DMS 273 (cell line): ENCODE results near the gene CARD18.

ENCODE experiments used
- DNase-seq: peaks from one replicate; lab custom pipeline; 2025; ENCODE audit not compliant: unreplicated experiment; lab: John Stamatoyannopoulos, UW

The CARD18 gene, protein sequence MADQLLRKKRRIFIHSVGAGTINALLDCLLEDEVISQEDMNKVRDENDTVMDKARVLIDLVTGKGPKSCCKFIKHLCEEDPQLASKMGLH

DNA sequence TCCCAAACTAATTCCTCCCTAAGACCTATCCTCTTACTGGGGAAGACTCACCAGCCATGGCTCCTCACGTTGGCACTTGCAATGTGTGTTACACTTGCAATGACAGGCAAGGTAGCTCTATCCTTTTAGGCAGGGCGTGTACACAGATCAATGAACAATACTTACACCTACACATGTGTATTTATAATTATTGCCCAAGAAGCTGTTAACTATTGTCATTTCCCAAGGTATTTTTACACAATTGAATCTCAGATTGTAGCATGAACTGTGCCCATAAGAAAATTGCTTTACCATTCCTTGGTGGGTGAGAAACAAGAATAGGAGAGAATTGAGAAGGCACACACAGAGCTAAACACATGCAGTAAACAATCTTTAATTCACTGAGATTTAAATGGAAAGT lies at the start of gene CARD18:
CARD18 (minus strand) TSS at position 101 of the 400 bp plus-strand sequence; CDS start at position 58, 43 bp downstream.
- no peak for DNase-seq

DNA sequence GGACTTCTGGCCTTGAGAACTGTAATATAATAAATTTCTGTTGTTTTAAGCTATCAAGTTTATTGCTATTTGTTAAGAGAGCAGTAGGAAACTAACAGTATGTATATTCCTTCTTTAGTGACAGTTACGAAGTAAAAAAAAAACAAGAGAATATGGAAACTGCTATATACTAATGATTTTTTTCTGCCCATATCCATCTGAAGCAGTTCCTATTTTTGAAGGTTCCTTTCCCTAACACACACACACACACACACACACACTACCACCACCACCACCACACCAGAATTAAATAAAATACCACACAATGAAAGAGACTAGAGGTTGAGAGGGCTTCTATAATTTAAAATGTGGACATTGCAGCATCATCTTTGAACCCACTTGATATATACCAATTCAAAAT lies 44.4 kb upstream of the CARD18 start:
- DNase-seq, result no peak

DNA sequence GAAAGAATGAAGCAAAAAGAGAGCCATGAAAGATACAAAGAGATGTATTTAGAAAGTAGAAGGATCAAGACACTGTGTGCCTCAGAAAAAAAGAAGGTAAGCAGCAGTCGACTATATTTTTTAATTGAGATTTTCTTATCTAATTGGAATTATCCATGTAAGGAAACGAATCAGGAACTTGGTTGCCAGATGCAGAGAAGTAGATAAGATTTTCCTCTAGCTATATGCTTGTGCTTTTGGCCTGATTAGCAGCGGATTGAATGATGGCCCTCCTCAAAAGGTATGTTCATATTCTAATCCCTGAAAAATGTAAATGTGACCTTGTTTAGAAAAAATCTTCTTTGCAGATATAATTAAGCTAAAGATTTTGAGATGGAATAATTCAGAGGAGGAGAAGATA lies 43.9 kb upstream of the CARD18 start:
- DNase-seq, result no peak

DNA sequence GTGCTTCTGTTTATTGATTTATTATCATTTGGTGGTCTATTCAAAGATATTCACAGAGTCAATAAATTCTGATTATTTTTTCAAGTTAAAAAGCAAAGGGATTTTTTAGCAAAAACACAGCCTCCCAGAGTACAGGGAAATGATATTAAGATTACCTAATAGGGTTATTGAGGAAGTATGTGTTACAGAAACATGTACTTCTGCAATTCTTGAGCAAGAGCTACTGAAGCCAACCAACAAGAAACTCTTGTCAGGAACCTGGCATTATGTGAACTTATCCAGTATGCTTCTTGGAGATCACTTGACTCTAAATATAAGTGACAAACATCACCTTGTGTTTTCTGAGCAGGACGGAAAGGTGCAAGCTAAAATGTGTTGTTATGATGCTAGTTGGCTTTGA lies 42.0 kb upstream of the CARD18 start:
- DNase-seq, result no peak

DNA sequence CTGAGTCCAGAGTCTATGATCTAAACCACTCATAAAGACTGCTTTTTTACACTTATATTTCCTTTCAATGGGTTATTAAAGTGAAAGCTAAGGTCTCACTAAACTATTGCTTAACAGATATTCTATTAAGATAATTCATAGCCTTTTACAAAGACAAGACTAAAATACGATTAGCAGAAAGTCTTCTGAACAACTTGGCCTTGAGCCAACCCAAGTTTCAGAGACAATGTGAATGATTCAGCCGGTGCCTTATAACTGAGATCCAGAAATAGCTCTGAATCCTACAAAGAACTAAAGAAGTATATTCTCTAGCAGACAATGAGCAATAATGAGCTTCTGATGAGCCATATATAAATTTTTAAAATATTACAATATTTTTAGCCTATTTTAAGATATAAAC lies 41.5 kb upstream of the CARD18 start:
- DNase-seq, result no peak

DNA sequence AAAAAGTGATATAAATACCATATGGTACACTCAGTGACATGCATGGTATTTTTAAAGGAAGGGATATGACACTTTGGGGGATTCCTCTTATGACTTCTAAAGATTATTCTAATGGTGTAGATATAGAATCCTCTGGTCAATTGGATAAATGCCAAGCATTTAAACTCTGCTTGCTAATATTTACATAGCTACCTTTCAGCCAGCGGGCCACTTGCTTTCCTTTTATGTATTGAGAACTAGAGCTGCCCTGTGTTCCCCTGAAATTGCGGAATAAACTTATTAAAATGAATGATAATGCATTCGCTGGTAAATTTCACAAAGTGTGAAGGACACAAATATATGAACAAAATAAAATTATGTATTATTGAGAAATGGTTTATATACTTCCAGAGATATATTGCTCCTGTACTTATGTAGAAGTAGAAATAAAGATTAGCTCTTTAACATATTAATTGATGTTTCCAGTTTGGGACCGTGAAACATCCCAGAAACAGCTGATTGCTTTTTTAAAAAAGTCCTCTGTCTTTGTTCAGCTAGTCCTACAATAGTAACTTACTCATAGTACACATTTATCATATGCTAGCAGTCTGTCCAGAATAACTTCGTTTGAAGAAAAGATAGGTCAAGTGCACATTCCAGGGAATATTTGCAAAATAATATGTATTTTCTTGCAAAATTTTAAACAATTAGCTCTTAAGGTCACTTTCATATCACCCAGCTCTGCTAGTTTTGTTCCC lies 40.1 kb upstream of the CARD18 start:
- DNase-seq, result no peak

DNA sequence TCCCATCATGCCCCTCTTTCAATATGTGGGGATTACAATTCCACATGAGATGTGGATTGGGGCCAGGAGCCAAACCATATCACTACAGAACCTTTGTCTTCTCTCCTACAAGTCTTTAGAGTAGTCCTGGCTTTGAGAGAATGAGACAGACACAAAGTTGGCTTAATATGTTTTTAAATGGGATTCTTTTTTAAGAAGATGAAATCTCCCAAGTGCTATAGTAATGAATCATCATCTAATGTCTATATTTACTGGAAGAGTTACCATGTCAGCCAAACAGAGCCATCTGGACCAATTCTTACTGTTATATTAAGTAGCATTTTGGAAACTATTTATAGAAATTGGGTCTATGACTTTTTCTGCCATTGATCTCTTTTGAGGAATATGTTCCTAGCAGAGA lies 38.1 kb upstream of the CARD18 start:
- no peak for DNase-seq

DNA sequence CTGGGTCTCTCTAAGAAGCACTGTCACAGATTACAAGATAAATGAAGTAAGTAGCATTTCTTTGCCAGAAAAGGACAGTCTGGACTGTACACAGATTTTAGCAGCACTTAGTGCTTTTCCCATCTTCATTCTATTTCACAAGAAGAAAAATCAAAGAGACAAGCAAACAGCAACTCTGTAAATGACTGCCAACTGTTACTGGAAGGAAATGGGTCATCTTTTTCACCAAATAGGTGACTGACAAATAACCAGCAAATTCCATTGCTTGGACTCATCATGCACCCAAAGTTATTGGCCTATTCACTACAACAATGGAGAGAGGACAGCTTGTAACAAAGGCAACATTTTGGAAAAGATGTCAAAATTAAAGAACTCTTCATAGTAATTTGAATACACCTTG lies 28.9 kb upstream of the CARD18 start:
- no peak for DNase-seq

DNA sequence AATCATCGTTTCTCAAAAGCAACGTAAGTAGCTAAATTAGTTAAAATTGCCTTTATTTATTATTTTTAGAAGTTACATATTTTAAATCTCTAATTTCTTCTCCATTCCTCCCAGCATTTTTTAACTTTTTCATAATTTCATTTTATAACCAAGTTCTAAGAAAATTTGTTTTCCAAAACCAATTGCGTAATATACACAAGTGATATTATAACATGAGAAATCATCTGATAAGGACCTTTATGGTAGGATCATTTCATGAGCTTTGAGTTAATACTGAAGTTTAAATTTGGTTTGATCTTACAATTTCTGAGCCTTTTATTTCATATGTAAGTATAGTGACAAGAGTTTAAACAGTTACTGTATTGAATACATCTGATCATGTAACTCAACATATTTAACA lies 27.7 kb upstream of the CARD18 start:
- DNase-seq, result no peak

DNA sequence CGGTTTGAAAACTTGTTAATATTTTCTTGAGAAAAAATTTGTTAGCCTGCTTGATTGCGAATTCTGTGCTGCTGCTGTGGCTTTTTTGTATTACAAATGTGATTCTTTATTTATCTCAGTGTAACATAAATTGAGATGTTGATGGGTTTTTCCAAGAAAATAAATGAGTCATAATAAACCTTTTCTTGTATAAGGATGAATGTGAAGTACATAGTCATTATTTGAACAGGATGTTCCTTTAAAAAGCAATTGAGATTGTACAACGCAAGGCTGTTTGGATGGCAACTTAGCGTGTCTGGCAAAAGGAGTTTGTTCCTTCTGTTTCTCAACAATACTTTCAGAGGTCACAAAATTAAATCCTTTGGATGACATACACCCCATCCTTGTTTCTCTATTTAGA lies 24.6 kb upstream of the CARD18 start:
- DNase-seq, result no peak

DNA sequence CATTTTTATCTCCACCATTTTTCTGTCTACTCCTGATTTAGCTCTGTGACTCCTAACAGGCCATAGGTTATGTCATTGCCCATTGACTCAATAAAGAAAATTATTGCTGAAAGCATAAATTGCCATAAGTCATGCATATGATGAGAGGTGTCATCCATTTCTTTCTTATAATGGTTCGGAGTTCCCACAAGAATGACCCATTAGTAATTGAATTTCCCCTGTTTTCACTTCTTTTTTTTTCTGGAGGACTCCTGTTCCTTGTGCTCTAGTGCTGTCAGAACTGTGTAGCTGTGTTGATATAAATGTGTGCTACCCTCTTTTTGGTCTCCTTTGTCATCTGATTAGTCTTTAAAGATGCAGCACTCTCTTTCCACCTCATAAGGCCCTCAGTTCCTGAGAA lies 22.9 kb upstream of the CARD18 start:
- no peak for DNase-seq

DNA sequence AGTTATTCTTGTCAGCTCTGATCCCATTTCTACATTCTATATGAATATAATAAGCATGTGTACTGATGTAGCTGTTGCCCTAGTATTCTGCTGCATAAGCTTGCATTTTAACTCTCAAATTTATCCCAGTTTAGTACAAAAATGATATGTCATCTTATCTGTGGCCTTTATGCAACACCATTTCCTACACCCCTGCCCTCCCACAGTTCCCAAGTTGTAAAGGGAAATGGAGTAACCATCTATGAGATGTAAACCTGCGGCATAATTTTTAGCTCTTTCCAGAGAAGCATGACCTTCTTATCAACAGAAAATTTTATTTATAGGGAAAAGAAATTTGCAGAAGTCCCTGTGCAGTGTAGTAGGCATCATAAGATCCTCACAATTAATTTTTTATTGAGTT lies 18.9 kb upstream of the CARD18 start:
- no peak for DNase-seq

DNA sequence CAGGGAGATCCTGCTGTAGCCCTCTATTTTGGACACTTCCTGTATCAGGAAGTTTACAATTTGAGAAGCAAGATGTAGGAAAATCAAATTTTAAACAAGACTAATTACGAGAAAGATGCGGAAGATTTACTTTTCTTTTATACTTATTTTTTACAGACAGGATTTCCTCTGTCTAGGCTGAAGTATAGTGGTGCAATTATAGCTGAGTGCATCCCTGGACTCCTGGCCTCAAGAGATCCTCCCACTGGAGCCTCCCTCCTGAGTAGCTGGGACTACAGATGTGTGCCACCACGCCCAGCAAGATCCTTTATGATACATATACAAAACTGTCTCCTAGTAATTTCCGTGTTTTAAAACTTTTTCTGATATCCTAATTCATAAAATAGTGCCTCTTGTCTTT lies 17.2 kb upstream of the CARD18 start:
- no peak for DNase-seq

DNA sequence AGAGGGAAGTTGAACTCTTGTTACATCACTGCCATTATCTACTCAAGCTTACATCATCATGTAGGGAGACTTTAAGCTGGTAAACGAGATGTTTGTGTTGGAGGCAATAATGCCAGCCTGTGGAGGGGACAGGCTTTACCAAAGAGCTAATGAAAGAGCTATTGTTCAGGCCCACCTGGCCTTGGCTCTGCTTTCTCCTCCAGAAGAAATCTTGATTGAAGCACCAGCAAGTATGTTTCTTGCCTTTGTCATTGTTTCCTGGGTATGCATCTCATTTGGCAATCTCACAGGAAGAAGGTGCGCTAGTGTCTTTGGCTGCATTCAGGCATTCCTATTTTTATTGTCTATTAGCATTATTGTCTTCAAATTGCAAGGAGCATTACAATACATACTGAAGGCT lies 16.7 kb upstream of the CARD18 start:
- no peak for DNase-seq

DNA sequence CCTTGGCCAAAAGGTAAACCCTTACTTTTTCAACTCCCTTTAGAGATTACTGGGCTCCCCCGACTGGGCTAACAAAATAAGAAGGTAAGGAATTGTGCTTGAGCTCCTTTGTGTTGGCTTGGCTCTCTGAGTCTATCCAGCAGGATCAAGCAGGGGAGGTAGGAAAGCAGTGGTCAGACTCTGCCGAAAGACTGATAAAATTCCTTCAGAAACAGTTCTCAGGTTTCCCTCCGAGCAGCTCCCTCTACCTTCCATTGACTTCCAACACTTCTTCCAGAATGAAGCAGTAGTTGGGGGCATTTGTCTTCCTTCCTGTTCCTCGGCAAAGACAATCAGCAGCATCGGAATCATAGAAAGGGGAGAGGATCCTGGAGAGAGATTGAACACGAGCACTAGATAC lies 16.1 kb upstream of the CARD18 start:
- DNase-seq, result no peak

DNA sequence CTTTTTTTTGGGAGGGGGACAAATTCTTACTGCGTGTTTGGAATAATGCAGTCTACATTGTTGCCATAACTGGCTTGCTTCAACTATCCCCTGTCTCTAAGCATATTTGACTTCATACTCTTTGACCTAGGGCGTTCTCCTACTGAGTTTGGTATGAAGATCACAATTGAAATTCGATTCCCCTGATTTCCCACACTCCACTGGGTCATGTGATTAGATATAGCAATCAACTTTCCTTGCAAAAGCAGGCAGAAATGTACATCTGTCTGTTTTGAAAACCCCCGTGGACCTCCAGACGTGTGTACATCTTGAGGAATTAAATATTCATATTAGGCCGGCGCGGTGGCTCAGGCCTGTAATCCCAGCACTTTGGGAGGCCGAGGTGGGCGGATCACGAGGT lies 13.8 kb upstream of the CARD18 start:
- DNase-seq, result no peak

DNA sequence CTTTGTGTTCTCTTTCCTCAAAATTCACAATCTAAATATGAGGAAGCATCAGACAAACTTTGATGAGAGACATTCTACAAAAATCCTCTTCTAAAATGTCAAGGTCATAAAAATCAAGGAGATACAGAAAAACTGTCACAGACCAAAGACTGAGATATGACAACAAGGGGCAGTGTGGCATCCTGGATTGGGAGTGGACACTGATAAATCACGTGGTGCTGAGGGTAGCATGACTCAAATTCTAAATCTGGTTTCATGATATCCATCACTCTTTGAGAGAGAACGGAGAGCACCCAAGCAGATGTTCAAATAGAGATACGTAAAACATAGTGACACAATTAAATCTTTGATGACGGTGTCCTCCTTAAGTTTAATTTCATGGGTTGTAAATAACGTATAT lies 13.0 kb upstream of the CARD18 start:
- no peak for DNase-seq

DNA sequence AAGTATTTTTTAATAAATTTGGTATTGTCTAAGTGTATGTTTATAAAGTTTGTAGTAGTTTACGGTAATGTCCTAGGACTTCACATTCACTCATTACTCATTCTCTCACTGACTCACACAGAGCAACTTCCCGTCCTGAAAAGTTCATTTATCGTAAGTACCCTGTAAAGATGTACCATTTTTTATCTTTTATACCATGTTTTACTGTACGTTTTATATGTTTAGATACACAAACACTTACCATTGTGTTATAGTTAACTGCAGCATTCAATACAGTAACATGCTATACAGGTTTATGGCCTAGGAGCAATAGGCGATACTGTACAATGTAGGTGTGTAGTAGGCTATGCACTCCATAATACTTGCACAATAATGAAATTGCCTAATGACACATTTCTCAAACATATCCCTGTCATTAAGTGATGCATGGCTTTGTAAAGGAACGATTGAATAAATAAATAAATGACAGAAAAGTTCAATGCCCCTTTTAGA lies 12.5 kb upstream of the CARD18 start:
- no peak for DNase-seq

DNA sequence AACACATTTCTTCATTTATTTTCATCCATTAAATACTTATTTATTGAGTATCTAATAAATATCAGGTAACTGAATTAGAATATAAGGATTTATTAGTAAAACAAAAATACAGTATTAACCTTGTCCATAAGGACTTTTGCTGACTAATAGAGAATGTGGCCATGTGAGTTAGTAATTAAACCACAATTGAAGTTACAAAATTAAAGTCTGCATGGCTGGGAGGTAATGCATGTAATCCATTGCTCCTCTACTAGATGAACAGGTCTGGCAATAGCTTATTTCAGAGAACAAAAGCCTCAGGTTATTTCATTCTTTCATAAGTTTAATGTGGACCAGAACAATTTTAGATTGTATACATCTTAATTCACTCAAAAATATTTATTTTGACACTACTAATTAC lies 9.9 kb upstream of the CARD18 start:
- DNase-seq, result no peak

DNA sequence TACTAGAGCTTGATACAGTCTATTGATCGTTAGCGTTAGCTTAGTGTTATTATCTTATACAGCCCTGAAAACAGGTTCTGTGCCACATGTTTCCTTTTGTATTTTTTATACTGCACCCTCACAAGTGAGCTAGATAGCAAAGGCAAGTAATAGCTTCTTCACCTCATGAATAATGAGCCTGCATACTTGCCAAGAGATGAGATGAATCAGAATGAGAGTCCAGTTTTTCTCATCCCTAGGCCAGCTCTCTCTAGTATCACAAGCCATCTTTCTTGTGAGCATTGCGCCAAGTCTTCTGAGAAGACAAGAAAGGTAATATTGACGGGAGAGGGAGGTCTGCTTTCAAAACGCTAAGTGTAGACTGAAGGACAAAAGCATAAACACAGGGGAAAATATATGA lies 8.7 kb upstream of the CARD18 start:
- no peak for DNase-seq

DNA sequence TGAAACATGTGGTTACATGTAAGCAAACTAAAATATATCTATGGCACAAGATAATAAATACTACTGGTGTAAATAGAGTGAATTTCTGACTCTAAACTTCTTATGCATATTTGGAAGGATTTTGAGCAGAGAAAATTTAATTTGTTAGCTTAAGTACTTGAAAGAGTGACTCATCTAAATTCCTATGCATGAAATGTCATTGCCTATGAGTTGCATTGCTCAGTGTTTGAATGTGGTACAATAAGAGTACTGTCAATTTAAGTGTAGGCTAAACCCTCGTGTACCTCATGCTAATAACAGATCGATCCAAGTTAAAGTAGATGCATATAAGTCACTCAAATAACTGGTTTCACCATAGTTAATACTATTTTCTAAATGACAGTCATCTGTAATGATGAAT lies 5.3 kb upstream of the CARD18 start:
- DNase-seq, result no peak

DNA sequence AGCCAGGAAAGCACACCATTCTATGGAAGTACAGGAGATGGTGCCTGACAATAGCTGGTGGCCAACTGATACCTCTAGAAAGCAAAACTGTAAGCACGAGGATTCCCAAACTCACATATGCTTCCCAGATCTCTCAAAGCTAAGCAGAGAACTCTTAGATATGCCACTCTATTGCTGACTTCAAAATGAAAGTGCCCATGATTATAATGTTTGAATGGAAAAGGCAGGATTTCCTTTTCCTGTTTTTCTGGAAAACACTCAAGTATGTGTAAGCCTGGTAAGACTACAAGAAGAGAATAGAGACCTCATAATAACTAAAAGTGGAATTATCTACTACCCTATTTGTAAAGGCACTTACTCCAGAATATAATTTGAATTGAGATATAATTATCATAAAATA lies 2.6 kb upstream of the CARD18 start:
- DNase-seq, result no peak

DNA sequence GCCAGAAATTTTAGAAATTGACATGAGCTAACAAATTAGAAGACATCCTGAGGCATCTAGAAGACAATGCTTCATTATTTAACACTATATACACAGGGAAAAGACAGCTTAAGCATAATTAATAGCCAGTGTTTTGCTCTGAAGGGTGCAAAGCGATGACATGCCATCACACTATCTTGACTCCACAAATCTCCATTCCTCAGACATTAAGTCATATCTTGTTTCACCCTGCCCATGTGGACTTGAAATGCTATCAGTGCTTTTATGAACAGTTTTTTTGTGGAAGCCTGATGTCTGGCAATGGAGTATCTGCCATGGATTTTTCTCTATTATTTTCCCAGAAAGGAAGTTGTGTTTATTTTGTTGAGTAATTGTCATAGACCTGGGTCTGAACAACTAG lies 2.3 kb downstream of the CARD18 start:
- DNase-seq, result no peak
